ENCODE results near the gene SLC35G6. TPM values are rescaled to one million over a fixed set of nuclear protein-coding genes. Genes with fewer than 3 reads are reported as not detected.

Gene SLC35G6
- total RNA-seq, 1 donor from 2014 or later, result not detected

DNA sequence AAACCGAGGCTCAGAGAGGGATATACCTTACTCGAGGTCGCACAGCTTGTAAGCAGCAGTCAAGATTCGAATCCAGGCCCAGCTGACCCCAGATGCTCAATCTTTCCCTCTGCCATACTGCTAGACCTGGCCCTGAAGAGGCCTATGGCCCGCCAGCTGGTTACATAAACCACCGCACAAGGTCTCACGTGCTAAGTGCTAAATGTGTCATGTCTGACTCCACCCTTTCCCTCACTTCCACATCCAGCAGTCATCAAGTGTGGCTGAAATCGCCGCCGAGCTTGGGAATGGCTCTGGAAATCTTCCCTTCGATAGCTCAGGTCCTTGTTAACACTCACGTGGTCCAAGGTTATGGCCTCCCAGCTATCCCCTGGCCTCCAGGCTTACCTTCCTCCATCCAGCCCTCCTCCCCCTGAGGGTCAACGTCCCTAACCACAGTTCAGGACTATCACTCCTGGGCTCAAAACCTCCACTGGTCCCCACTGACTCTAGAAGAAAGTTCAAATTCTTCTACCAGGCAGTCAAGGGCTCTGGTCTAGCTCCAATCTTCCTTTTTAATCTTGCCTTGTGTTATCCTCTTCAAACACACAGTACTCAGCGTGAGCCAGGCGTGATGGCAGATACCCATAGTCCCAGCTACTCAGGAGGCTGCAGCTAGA, 5.4 kb upstream of the SLC35G6 start:
- Mint-ChIP-seq H3K4me3 (ENCODE audit: unreplicated experiment) (peak overlapping the region; percentile 10), H3K27ac (ENCODE audit: unreplicated experiment) (peak overlapping the region; percentile 99)
- no peak for DNase-seq (ENCODE audit: low spot score)

DNA sequence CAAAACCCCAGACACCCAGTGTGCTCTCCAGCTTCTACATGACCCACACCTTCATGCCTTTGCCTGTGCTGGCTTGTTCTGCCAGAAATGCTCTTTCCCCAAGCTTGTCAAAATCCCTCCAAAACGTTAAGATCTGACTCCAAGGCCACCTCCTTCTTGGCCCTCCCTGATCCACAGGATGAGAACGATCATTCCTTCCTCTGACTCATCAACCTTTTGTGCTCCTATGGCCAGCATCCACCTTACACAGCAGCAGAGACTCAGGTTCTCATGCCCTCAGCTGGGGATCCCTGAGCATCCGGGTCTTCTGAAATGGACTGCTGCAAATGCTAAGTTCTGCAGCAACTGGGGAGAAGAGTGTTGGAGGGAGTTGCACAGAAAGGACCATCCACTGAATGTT, 4.8 kb upstream of the SLC35G6 start:
- Mint-ChIP-seq H3K36me3 (ENCODE audit: low read depth) (no peaks in the 10 kb centered on the region), H3K27ac (ENCODE audit: unreplicated experiment) (peak overlapping the region; percentile 99), H3K4me1 (ENCODE audit: low read depth) (peaks cover 44% of the 10 kb centered on the region), H3K27me3 (ENCODE audit: low read depth) (no peaks in the 10 kb centered on the region), H3K4me3 (ENCODE audit: unreplicated experiment) (no peak overlapping the region), H3K9me3 (ENCODE audit: low read depth) (no peaks in the 10 kb centered on the region)
- no peak for DNase-seq (ENCODE audit: low spot score)
- TF ChIP-seq, protein P1, sequence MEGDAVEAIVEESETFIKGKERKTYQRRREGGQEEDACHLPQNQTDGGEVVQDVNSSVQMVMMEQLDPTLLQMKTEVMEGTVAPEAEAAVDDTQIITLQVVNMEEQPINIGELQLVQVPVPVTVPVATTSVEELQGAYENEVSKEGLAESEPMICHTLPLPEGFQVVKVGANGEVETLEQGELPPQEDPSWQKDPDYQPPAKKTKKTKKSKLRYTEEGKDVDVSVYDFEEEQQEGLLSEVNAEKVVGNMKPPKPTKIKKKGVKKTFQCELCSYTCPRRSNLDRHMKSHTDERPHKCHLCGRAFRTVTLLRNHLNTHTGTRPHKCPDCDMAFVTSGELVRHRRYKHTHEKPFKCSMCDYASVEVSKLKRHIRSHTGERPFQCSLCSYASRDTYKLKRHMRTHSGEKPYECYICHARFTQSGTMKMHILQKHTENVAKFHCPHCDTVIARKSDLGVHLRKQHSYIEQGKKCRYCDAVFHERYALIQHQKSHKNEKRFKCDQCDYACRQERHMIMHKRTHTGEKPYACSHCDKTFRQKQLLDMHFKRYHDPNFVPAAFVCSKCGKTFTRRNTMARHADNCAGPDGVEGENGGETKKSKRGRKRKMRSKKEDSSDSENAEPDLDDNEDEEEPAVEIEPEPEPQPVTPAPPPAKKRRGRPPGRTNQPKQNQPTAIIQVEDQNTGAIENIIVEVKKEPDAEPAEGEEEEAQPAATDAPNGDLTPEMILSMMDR (IDR thresholded peaks at IDR 0.05), result no peak

More for the DNA sequence above, 5.4 kb upstream of the SLC35G6 start:
- Mint-ChIP-seq H3K36me3 (ENCODE audit: low read depth) (no peaks in the 10 kb centered on the region), H3K4me1 (ENCODE audit: low read depth) (peaks cover 43% of the 10 kb centered on the region), H3K9me3 (ENCODE audit: low read depth) (no peaks in the 10 kb centered on the region), H3K27me3 (ENCODE audit: low read depth) (no peaks in the 10 kb centered on the region)
- TF ChIP-seq, protein P1 (IDR thresholded peaks at IDR 0.05), result no peak

DNA sequence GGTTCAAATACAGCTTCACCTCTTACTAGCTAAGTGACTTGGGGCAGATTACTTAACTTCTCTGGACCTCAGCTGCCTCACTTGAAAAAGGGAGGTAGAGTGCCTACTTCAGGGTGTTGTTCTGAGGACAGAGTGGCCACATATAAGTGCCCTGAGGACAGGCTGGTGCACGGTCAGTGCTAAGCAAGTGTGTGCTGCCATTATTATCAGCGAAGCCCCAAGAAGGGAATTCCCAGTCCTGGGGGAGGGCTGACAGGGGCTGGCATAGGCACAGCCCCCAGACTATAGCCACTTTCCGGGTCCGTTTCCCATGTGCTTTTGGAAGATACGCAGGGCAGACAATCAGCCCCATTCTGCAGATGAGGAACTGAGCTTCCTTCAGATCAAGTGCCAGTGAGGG, 4.3 kb upstream of the SLC35G6 start:
- no peaks in the 10 kb centered on the region for H3K36me3 Mint-ChIP-seq (ENCODE audit: low read depth)
- H3K9me3 Mint-ChIP-seq (ENCODE audit: low read depth), result no peaks in the 10 kb centered on the region
- H3K4me1 Mint-ChIP-seq (ENCODE audit: low read depth), result peaks cover 47% of the 10 kb centered on the region
- TF ChIP-seq, protein P1 (IDR thresholded peaks at IDR 0.05), result no peak
- peak overlapping the region; percentile 99 for H3K27ac Mint-ChIP-seq (ENCODE audit: unreplicated experiment)
- DNase-seq (ENCODE audit: low spot score), result no peak
- peak overlapping the region; percentile 90 for H3K4me3 Mint-ChIP-seq (ENCODE audit: unreplicated experiment)
- no peaks in the 10 kb centered on the region for H3K27me3 Mint-ChIP-seq (ENCODE audit: low read depth)

DNA sequence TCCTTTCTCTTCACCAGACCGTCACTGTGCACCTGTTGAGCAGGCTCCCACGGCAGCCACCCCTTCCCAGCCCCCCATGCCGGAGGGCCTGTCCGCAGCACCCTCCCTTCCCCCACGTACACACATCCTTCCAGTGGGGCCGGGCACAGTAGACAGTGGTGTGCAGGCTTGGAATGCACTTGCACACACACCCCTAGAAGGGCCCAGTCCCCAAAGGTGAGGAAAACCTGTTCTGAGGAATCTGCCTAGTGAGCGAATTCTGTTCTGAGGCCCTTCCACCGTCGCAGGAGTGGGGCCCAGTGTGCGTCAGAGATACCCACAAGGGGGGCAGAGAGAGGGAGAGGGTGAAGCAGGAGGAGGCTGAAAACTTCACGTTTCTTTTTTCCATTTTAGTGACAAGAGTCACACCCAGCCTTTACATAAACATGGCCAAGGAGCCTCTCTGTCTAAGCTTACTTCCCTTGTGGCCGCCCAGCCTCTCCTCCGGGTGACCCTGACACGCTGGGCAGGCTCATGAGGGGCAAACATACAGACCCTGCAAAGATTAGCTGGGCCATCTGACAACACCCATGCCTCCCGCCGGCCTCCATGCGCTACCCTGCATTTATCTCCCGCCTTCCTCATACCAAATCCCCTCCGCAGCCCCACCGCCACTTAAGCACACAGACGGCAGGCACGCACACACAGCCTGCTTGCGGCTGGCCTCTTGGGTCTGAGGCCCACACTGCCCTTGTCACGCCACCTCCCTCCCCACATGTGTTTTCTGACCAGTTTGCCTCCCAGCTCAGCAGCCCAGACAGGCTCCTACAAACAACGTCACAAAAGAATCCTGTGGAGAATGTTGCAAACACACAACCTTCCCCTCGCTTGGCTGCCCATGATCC, 3.6 kb upstream of the SLC35G6 start:
- Mint-ChIP-seq H3K36me3 (ENCODE audit: low read depth) (no peaks in the 10 kb centered on the region), H3K9me3 (ENCODE audit: low read depth) (no peaks in the 10 kb centered on the region), H3K4me1 (ENCODE audit: low read depth) (peaks cover 52% of the 10 kb centered on the region), H3K27ac (ENCODE audit: unreplicated experiment) (peak overlapping the region; percentile 99), H3K4me3 (ENCODE audit: unreplicated experiment) (peak overlapping the region; percentile 90), H3K27me3 (ENCODE audit: low read depth) (no peaks in the 10 kb centered on the region)
- DNase-seq (ENCODE audit: low spot score), result no peak
- TF ChIP-seq, protein P1 (IDR thresholded peaks at IDR 0.05), result no peak

Data from chondrocyte (in vitro differentiated cells).